CD14-positive monocyte (primary cell): ENCODE results near the gene MSX1. TPM values are rescaled to one million over a fixed set of nuclear protein-coding genes. Genes with fewer than 3 reads are reported as not detected.

ENCODE experiments used
- DNase-seq, 3 donors: peaks; one replicate each; pipeline ENCODE4 v3.0.0-alpha.2; 2011 to 2022
- H2AFZ ChIP-seq: 2 replicates; pipeline ENCODE4 v1.6.0; 2012; ENCODE audit warnings: mild to moderate bottlenecking, low read depth, low read length, inconsistent platforms; ENCODE audit not compliant: insufficient read depth, poor library complexity, severe bottlenecking
- H3K27ac ChIP-seq, 2 donors: 1 replicate in 1 of 2; 2 replicates in 1 of 2; pipeline ENCODE4 v1.5.1; 2012 to 2013; ENCODE audit warnings: low read length in 2 of 2, control low read depth in 1 of 2, inconsistent platforms in 1 of 2, low read depth in 1 of 2, mild to moderate bottlenecking in 1 of 2
- H3K27me3 ChIP-seq, 2 donors: one replicate each; pipeline versions ENCODE4 v1.6.0 to v1.6.1; 2011 to 2013; ENCODE audit warnings: low read length in 2 of 2; ENCODE audit not compliant: control insufficient read depth in 2 of 2, insufficient read depth in 2 of 2
- H3K36me3 ChIP-seq, 2 donors: replicated peaks in 1 of 2; 1 replicate in 1 of 2; 2 replicates in 1 of 2; pipeline versions ENCODE4 v1.5.1 to v1.6.1; 2012 to 2013; ENCODE audit warnings: low read length in 2 of 2, control low read depth in 1 of 2, inconsistent platforms in 1 of 2, mild to moderate bottlenecking in 1 of 2; ENCODE audit not compliant: insufficient read depth in 2 of 2, control insufficient read depth in 1 of 2
- H3K4me1 ChIP-seq, 2 donors: 1 replicate in 1 of 2; 2 replicates in 1 of 2; pipeline versions ENCODE4 v1.5.1 to v1.6.1; 2012 to 2013; ENCODE audit warnings: low read length in 2 of 2, control low read depth in 1 of 2, inconsistent platforms in 1 of 2, mild to moderate bottlenecking in 1 of 2, moderate library complexity in 1 of 2; ENCODE audit not compliant: insufficient read depth in 2 of 2, control insufficient read depth in 1 of 2
- H3K4me2 ChIP-seq: replicated peaks from 2 replicates; pipeline ENCODE3; 2012; ENCODE audit warnings: low read length, moderate library complexity, mild to moderate bottlenecking; ENCODE audit not compliant: poor library complexity, severe bottlenecking; ENCODE audit errors: extremely low read depth
- H3K4me3 ChIP-seq, 3 experiments: fragments of 200-600 bp in 1 of 3; sonication (generic) in 1 of 3; replicated peaks in 1 of 3; 1 replicate in 2 of 3; 2 replicates in 1 of 3; pipeline ENCODE4 v1.5.1; 2011 to 2013; ENCODE audit warnings: low read length in 3 of 3, mild to moderate bottlenecking in 3 of 3, control low read depth in 2 of 3, low read depth in 2 of 3, inconsistent platforms in 1 of 3, moderate library complexity in 1 of 3
- H3K79me2 ChIP-seq: 2 replicates; pipeline ENCODE4 v1.6.0; 2012; ENCODE audit warnings: mild to moderate bottlenecking, control low read depth, inconsistent platforms, low read length, moderate library complexity; ENCODE audit not compliant: insufficient read depth
- H3K9ac ChIP-seq: 2 replicates; pipeline ENCODE4 v1.6.0; 2017; ENCODE audit warnings: low read length, mild to moderate bottlenecking; ENCODE audit not compliant: insufficient read depth, poor library complexity, severe bottlenecking
- H3K9me3 ChIP-seq, 2 donors: replicated peaks in 1 of 2; 1 replicate in 1 of 2; 2 replicates in 1 of 2; pipeline versions ENCODE4 v1.5.1 to v1.6.1; 2012 to 2013; ENCODE audit warnings: low read length in 2 of 2, control low read depth in 1 of 2; ENCODE audit not compliant: control insufficient read depth in 1 of 2, insufficient read depth in 1 of 2
- H4K20me1 ChIP-seq: 2 replicates; pipeline ENCODE4 v1.6.0; 2012; ENCODE audit warnings: mild to moderate bottlenecking, low read length, control low read depth, moderate library complexity; ENCODE audit not compliant: insufficient read depth
- H3K27ac Mint-ChIP-seq, 7 donors: one replicate each; pipeline ENCODE4 v1.8.0; 2020; ENCODE audit warnings: mild to moderate bottlenecking in 7 of 7, mixed read lengths in 7 of 7, moderate library complexity in 6 of 7, inconsistent platforms in 2 of 7
- H3K27me3 Mint-ChIP-seq, 3 donors: one replicate each; pipeline ENCODE4 v1.8.0; 2021 to 2022; ENCODE audit warnings: low read depth in 3 of 3, mild to moderate bottlenecking in 3 of 3, mixed read lengths in 3 of 3, moderate library complexity in 3 of 3, inconsistent platforms in 1 of 3
- H3K36me3 Mint-ChIP-seq, 2 donors: one replicate each; pipeline ENCODE4 v1.8.0; 2020; ENCODE audit warnings: mixed read lengths in 2 of 2, inconsistent platforms in 1 of 2, mild to moderate bottlenecking in 1 of 2
- H3K4me1 Mint-ChIP-seq: one replicate; pipeline ENCODE4 v1.8.0; 2020; ENCODE audit warnings: mild to moderate bottlenecking, mixed read lengths
- H3K4me3 Mint-ChIP-seq, 2 donors: one replicate each; pipeline ENCODE4 v1.8.0; 2020; ENCODE audit warnings: mild to moderate bottlenecking in 2 of 2, mixed read lengths in 2 of 2, moderate library complexity in 1 of 2
- H3K9me3 Mint-ChIP-seq, 7 donors: one replicate each; pipeline ENCODE4 v1.8.0; 2020 to 2022; ENCODE audit warnings: mixed read lengths in 7 of 7, mild to moderate bottlenecking in 6 of 7, moderate library complexity in 6 of 7, inconsistent platforms in 2 of 7
- CTCF ChIP-seq: fragments of 200-600 bp; IDR thresholded peaks from one replicate; pipeline ENCODE4 v1.8.0; 2022; ENCODE audit warnings: antibody characterized with exemption, mild to moderate bottlenecking
- WGBS: methylation state at CpG from one replicate; pipeline ENCODE4 v1.1.5; 2013; ENCODE audit warnings: missing lambda C conversion rate; ENCODE audit not compliant: insufficient coverage; 5-methylcytosine and 5-hydroxymethylcytosine counted together
- intact Hi-C, 2 donors: fragments of 100-400 bp; cut with micrococcal nuclease; formaldehyde crosslinking; loops; one replicate each; pipeline versions ENCODE4 v1.15.0 to v1.15.1; 2023
- polyA plus RNA-seq, 3 donors: library from polyadenylated mRNA; depleted of rRNA in 1 of 3; unstranded in 2 of 3; stranded (reverse) in 1 of 3; fragments of 300-500 nt in 2 of 3; fragments of >200 nt in 1 of 3; fragmentation: Illumina TruSeq in 2 of 3; gene quantifications; 1 replicate in 2 of 3; 2 replicates in 1 of 3; pipeline ENCODE4 v1.2.3, GENCODE V29; 2012 to 2021

MSX1 gene
- polyA plus RNA-seq, 3 donors, result not detected

GRCh38 chr4:4889781-4890180 lies 30.3 kb downstream of the MSX1 start:
- Histone ChIP-seq H3K36me3 (no peaks in the 10 kb centered on the region), H3K27me3 (peaks cover 0 to 4% of the 10 kb centered on the region in 2 donors), H3K9me3 (no peaks in the 10 kb centered on the region), H3K4me1 (no peaks in the 10 kb centered on the region), H3K27ac (no peak overlapping the region), H3K9ac (no peak overlapping the region), H4K20me1 (no peaks in the 10 kb centered on the region), H3K79me2 (no peaks in the 10 kb centered on the region), H2AFZ (no peak overlapping the region), H3K4me3 (no peak overlapping the region), H3K4me2 (no peak overlapping the region)
- no peak overlapping the region for H3K4me3 Mint-ChIP-seq
- H3K9me3 Mint-ChIP-seq, result no peaks in the 10 kb centered on the region
- H3K4me1 Mint-ChIP-seq, result no peaks in the 10 kb centered on the region
- intact Hi-C loops, result no loop called here
- 86% methylated on average over 8 of the region's 9 CpGs for WGBS
- DNase-seq, result no peak
- no peak overlapping the region for H3K27ac Mint-ChIP-seq
- peaks cover 4 to 20% (median 16%) of the 10 kb centered on the region in 3 donors for H3K27me3 Mint-ChIP-seq
- TF ChIP-seq CTCF, result no peak
- H3K36me3 Mint-ChIP-seq, result no peaks in the 10 kb centered on the region

GRCh38 chr4:4890574-4891255 lies 31.2 kb downstream of the MSX1 start:
- H3K27me3 ChIP-seq, result peaks cover 0 to 6% of the 10 kb centered on the region in 2 donors
- H3K4me1 Mint-ChIP-seq, result no peaks in the 10 kb centered on the region
- H3K9ac ChIP-seq, result no peak overlapping the region
- no peak overlapping the region for H3K27ac Mint-ChIP-seq
- TF ChIP-seq CTCF, result no peak
- no peaks in the 10 kb centered on the region for H3K4me1 ChIP-seq
- H3K9me3 ChIP-seq, result no peaks in the 10 kb centered on the region
- no peak overlapping the region for H3K4me2 ChIP-seq
- H3K36me3 ChIP-seq, result no peaks in the 10 kb centered on the region
- no peaks in the 10 kb centered on the region for H3K9me3 Mint-ChIP-seq
- H2AFZ ChIP-seq, result no peak overlapping the region
- no peak overlapping the region for H3K4me3 ChIP-seq
- WGBS, result 88% methylated on average over 4 of the region's 7 CpGs
- H3K27me3 Mint-ChIP-seq, result peaks cover 4 to 19% (median 13%) of the 10 kb centered on the region in 3 donors
- H3K36me3 Mint-ChIP-seq, result no peaks in the 10 kb centered on the region
- H3K79me2 ChIP-seq, result no peaks in the 10 kb centered on the region
- no peak overlapping the region for H3K4me3 Mint-ChIP-seq
- no peaks in the 10 kb centered on the region for H4K20me1 ChIP-seq
- H3K27ac ChIP-seq, result no peak overlapping the region
- intact Hi-C loops, result no loop called here
- DNase-seq, result no peak
